Fibroblast of lung (primary cell): ENCODE results near the gene KIF26A. TPM values are rescaled to one million over a fixed set of nuclear protein-coding genes. Genes with fewer than 3 reads are reported as not detected.

Experiments
- DNase-seq, 2 donors: peaks; one replicate each; pipeline versions ENCODE4 v3.0.0 to v3.0.0-alpha.2; 2010; ENCODE audit warnings: low read depth in 2 of 2
- H2AFZ ChIP-seq: 2 replicates; pipeline ENCODE4 v1.5.1; 2012; ENCODE audit warnings: low read length, control low read depth, inconsistent platforms
- H3K27ac ChIP-seq: 2 replicates; pipeline ENCODE4 v1.5.1; 2011; ENCODE audit warnings: low read length, control low read depth; ENCODE audit not compliant: insufficient read depth
- H3K27me3 ChIP-seq: 2 replicates; pipeline ENCODE4 v1.5.1; 2011; ENCODE audit warnings: mild to moderate bottlenecking, low read length; ENCODE audit not compliant: control insufficient read depth, insufficient read depth
- H3K36me3 ChIP-seq: 2 replicates; pipeline ENCODE4 v1.5.1; 2011; ENCODE audit warnings: low read length; ENCODE audit not compliant: control insufficient read depth, insufficient read depth
- H3K4me1 ChIP-seq: 2 replicates; pipeline ENCODE4 v1.5.1; 2011; ENCODE audit warnings: low read length; ENCODE audit not compliant: control insufficient read depth, insufficient read depth; ENCODE audit errors: extremely low read depth
- H3K4me2 ChIP-seq: 2 replicates; pipeline ENCODE4 v1.5.1; 2011; ENCODE audit warnings: low read length, control low read depth; ENCODE audit not compliant: insufficient read depth; ENCODE audit errors: extremely low read depth
- H3K4me3 ChIP-seq, 4 experiments: fragments of 200-600 bp in 1 of 4; sonication (generic) in 1 of 4; replicated peaks in 1 of 4; 2 replicates each; pipeline ENCODE4 v1.5.1; 2011 to 2016; ENCODE audit warnings: low read length in 4 of 4, low read depth in 3 of 4, mild to moderate bottlenecking in 3 of 4, control low read depth in 2 of 4, inconsistent platforms in 1 of 4, mixed read lengths in 1 of 4; ENCODE audit not compliant: insufficient read depth in 1 of 4; ENCODE audit errors: control extremely low read depth in 1 of 4
- H3K79me2 ChIP-seq: 2 replicates; pipeline ENCODE4 v1.5.1; 2012; ENCODE audit warnings: mild to moderate bottlenecking, low read length, inconsistent platforms; ENCODE audit not compliant: control insufficient read depth, insufficient read depth
- H3K9ac ChIP-seq: 2 replicates; pipeline ENCODE4 v1.5.1; 2011; ENCODE audit warnings: mild to moderate bottlenecking, low read length, control low read depth; ENCODE audit not compliant: insufficient read depth
- H3K9me3 ChIP-seq: 2 replicates; pipeline ENCODE4 v1.5.1; 2012; ENCODE audit warnings: low read depth, low read length; ENCODE audit not compliant: control insufficient read depth, insufficient read depth
- H4K20me1 ChIP-seq: 2 replicates; pipeline ENCODE4 v1.5.1; 2011; ENCODE audit warnings: low read length; ENCODE audit not compliant: control insufficient read depth, insufficient read depth; ENCODE audit errors: extremely low read depth
- EZH2 ChIP-seq: IDR thresholded peaks from 2 replicates; pipeline ENCODE4 v1.5.1; 2012; ENCODE audit warnings: low read length, control low read depth, mild to moderate bottlenecking; ENCODE audit errors: missing control alignments
- polyA plus RNA-seq, 2 donors: library from polyadenylated mRNA; depleted of rRNA in 1 of 2; stranded (reverse) in 1 of 2; unstranded in 1 of 2; fragments of >200 nt; gene quantifications; 2 replicates each; pipeline ENCODE4 v1.2.1, GENCODE V29; 2011 to 2012; ENCODE audit warnings: missing spikeins in 1 of 2
- total RNA-seq: library from RNA; depleted of rRNA; stranded (reverse); fragments of >200 nt; gene quantifications from 2 replicates; pipeline ENCODE4 v1.2.1, GENCODE V29; 2014
- TF ChIP-seq, protein P1 (sequence below), 2 donors: IDR thresholded peaks in 1 of 2; conservative IDR thresholded peaks in 1 of 2; 1 replicate in 1 of 2; 2 replicates in 1 of 2; pipeline ENCODE4 v1.5.1; 2011 to 2012; ENCODE audit warnings: low read length in 2 of 2, control low read depth in 1 of 2, inconsistent platforms in 1 of 2, low read depth in 1 of 2, mild to moderate bottlenecking in 1 of 2

KIF26A gene
- total and polyA plus RNA-seq, 2 donors (not counting 1 experiment from before 2014, with no cell fraction given): 0.01 to 2.0 TPM

DNA sequence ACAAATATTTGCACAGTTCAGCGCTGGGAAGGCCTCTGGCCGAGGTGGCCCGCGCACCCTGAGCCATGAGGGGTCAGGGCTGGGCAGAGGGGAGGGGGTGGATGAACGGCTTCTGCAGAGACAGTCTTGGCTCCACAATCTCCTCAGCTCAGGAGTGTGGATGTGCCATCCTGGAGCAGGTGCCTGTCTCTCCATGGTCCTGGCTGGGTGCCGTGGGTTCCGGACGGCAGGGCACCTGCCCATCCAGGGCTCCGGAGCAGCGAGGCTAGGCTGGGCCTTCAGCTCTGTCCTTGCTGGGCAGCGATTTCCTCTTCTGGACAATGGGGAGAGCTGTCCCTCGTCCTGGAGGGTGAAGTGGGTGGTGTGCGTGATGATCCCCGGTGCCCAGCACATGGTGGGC is 55.6 kb downstream of the KIF26A start:
- H3K27ac ChIP-seq: no peak overlapping the region
- H4K20me1 ChIP-seq: no peaks in the 10 kb centered on the region
- H3K36me3 ChIP-seq: no peaks in the 10 kb centered on the region
- no peak overlapping the region for H2AFZ ChIP-seq
- H3K4me1 ChIP-seq: no peaks in the 10 kb centered on the region
- DNase-seq: no peak
- no peaks in the 10 kb centered on the region for H3K27me3 ChIP-seq
- no peaks in the 10 kb centered on the region for H3K9me3 ChIP-seq
- TF ChIP-seq, protein P1, sequence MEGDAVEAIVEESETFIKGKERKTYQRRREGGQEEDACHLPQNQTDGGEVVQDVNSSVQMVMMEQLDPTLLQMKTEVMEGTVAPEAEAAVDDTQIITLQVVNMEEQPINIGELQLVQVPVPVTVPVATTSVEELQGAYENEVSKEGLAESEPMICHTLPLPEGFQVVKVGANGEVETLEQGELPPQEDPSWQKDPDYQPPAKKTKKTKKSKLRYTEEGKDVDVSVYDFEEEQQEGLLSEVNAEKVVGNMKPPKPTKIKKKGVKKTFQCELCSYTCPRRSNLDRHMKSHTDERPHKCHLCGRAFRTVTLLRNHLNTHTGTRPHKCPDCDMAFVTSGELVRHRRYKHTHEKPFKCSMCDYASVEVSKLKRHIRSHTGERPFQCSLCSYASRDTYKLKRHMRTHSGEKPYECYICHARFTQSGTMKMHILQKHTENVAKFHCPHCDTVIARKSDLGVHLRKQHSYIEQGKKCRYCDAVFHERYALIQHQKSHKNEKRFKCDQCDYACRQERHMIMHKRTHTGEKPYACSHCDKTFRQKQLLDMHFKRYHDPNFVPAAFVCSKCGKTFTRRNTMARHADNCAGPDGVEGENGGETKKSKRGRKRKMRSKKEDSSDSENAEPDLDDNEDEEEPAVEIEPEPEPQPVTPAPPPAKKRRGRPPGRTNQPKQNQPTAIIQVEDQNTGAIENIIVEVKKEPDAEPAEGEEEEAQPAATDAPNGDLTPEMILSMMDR (conservative IDR thresholded peaks at IDR 0.05 in 1 of 2, IDR thresholded peaks at IDR 0.05 in 1 of 2; ENCODE audit: low read depth in 1 of 2, low read length in 2 of 2): no peak
- no peak for TF ChIP-seq EZH2
- H3K4me2 ChIP-seq: no peak overlapping the region
- no peak overlapping the region for H3K9ac ChIP-seq
- no peaks in the 10 kb centered on the region for H3K79me2 ChIP-seq
- H3K4me3 ChIP-seq: no peak overlapping the region

GRCh38 chr14:104194716-104195115 is 56.3 kb downstream of the KIF26A start:
- Histone ChIP-seq H2AFZ (no peak overlapping the region), H3K27ac (no peak overlapping the region), H3K9me3 (no peaks in the 10 kb centered on the region), H3K4me1 (no peaks in the 10 kb centered on the region), H3K4me2 (no peak overlapping the region), H3K27me3 (no peaks in the 10 kb centered on the region), H3K4me3 (no peak overlapping the region), H4K20me1 (no peaks in the 10 kb centered on the region), H3K36me3 (no peaks in the 10 kb centered on the region), H3K79me2 (no peaks in the 10 kb centered on the region), H3K9ac (no peak overlapping the region)
- no peak for DNase-seq
- TF ChIP-seq EZH2: no peak
- TF ChIP-seq, protein P1 (conservative IDR thresholded peaks at IDR 0.05 in 1 of 2, IDR thresholded peaks at IDR 0.05 in 1 of 2; ENCODE audit: low read depth in 1 of 2, low read length in 2 of 2): no peak

DNA sequence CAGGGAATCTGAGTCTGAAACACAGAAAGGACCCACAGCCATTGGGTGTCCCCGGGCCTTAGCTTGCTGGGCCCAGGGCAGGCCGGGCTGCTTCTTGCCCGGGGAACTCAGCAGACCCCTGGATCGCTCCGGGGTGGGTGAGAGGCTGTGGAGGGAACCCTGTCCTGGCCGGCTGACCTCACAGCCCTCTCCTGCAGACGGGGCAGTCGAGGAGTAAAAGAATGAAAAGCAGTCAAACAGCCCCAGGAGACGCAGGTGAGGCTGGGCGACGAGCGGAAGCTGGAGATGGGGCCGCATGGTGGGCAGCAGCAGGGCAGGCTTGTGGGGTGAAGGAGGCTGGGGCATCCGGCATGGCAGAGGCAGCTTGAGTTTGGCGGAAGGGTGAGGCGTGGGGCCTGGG is 57.0 kb downstream of the KIF26A start:
- no peak overlapping the region for H3K9ac ChIP-seq
- H3K27me3 ChIP-seq: no peaks in the 10 kb centered on the region
- H3K4me1 ChIP-seq: no peaks in the 10 kb centered on the region
- TF ChIP-seq, protein P1 (conservative IDR thresholded peaks at IDR 0.05 in 1 of 2, IDR thresholded peaks at IDR 0.05 in 1 of 2; ENCODE audit: low read depth in 1 of 2, low read length in 2 of 2): no peak
- no peak for TF ChIP-seq EZH2
- no peaks in the 10 kb centered on the region for H3K9me3 ChIP-seq
- H3K27ac ChIP-seq: no peak overlapping the region
- no peak overlapping the region for H3K4me2 ChIP-seq
- no peak overlapping the region for H2AFZ ChIP-seq
- H3K36me3 ChIP-seq: no peaks in the 10 kb centered on the region
- no peaks in the 10 kb centered on the region for H3K79me2 ChIP-seq
- H3K4me3 ChIP-seq: no peak overlapping the region
- no peaks in the 10 kb centered on the region for H4K20me1 ChIP-seq
- no peak for DNase-seq
